ENCODE data around the gene SPPL3. TPM values are rescaled to one million over a fixed set of nuclear protein-coding genes. Genes with fewer than 3 reads are reported as not detected.

SPPL3 gene
- total RNA-seq, 2 experiments from 2014 or later: 29.5 to 48.2 TPM

DNA sequence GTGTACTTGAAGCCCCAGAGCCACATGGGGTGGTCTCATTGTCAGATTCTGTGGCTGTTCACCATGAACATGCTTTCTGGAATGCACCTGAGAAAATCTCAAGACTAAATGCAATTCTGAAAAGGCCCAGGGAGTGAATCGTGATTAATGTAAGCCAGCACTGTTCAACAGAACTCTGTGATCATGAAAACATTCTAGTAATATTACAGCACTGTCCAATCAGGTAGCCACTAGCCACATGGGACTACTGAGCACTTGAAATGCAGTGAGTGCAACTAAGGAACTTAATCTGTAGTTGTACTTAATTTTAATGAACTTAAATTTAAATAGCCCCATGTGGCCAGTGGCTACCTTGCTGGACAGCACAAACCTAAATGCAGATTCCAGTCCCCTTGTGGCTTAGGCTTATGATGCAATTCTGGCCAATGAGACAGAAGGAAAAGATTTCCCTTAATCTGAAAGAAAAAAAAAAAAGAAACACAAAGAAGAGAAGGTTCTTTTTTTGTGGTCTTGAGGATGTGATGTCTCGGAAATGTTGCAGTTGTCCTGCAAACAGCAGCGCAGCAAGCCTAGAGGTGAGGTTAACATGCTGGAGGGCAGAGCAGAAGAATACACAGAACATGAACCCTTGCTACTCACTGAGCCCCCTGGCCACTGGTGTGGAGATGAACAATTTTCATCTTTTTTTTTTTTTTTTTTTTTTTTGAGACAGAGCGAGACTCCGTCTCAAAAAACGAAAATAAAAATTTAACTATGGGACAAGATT is 48.2 kb downstream of the SPPL3 start:
- ATAC-seq (peak; percentile 47), DNase-seq (no peak)
- ChIA-PET POLR2A (interaction anchor here (0.7 kb wide), 1 partner anchor 77 kb away, joined by 5 read pairs; no protein-coding TSS in a partner anchor), CTCF (interaction anchor here (0.9 to 2.0 kb wide), 8 partner anchors 9 to 173 kb away, joined by 3 to 7 read pairs (median 4); no protein-coding TSS in a partner anchor)
- peaks cover 8% of the 10 kb centered on the region for H3K9me3 Mint-ChIP-seq (ENCODE audit: low read depth)
- peaks cover 46% of the 10 kb centered on the region for H3K4me1 Mint-ChIP-seq
- H3K27ac Mint-ChIP-seq: no peak overlapping the region
- no peaks in the 10 kb centered on the region for H3K27me3 Mint-ChIP-seq
- intact Hi-C loops (cut with DNase I, micrococcal nuclease): loop anchor here (5.0 kb wide), 2 partner anchors 36 to 116 kb away; no protein-coding TSS in a partner anchor
- H3K4me3 Mint-ChIP-seq: no peak overlapping the region
- peaks cover 10% of the 10 kb centered on the region for H3K36me3 Mint-ChIP-seq (ENCODE audit: low read depth)

GRCh38 chr12:120854804-120855203 is 49.4 kb downstream of the SPPL3 start:
- Mint-ChIP-seq H3K4me3 (no peak overlapping the region), H3K36me3 (ENCODE audit: low read depth) (peaks cover 10% of the 10 kb centered on the region), H3K9me3 (ENCODE audit: low read depth) (peaks cover 8% of the 10 kb centered on the region), H3K27ac (no peak overlapping the region), H3K4me1 (peaks cover 58% of the 10 kb centered on the region), H3K27me3 (no peaks in the 10 kb centered on the region)
- intact Hi-C loops (cut with DNase I, micrococcal nuclease): loop anchor here (5.0 kb wide), 2 partner anchors 37 to 117 kb away; no protein-coding TSS in a partner anchor
- ChIA-PET CTCF (interaction anchor here (0.7 to 1.2 kb wide), 2 partner anchors 10 to 172 kb away, joined by 3 read pairs; no protein-coding TSS in a partner anchor), POLR2A (no interaction called here)
- ATAC-seq (no peak), DNase-seq (no peak)

DNA sequence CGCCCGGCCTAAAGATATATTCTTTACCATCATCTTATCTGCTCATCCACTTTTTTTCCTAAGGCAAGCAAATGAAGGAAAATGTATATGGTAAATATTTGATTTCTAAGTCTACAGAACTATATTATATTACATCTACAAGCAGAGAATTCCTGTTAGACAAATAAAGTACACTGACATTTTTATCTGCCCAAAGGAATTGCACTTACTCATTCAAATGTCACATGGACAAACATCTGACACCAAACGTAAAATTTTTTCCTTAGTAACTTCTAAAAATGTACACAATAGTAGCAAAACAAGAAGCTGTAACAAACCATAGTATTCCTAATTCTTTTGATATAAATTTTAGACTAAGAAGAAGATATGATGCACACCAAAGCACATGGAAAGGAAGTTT is 51.0 kb downstream of the SPPL3 start:
- H3K4me1 Mint-ChIP-seq: peaks cover 68% of the 10 kb centered on the region
- H3K27me3 Mint-ChIP-seq: no peaks in the 10 kb centered on the region
- H3K9me3 Mint-ChIP-seq (ENCODE audit: low read depth): no peaks in the 10 kb centered on the region
- CTCF ChIA-PET: no interaction called here
- no peak for ATAC-seq
- no peak overlapping the region for H3K27ac Mint-ChIP-seq
- H3K4me3 Mint-ChIP-seq: no peak overlapping the region
- DNase-seq: no peak
- POLR2A ChIA-PET: interaction anchor here (1.0 kb wide), 1 partner anchor 21 kb away, joined by 3 read pairs; no protein-coding TSS in a partner anchor
- intact Hi-C loops (cut with DNase I, micrococcal nuclease): no loop called here
- peaks cover 2% of the 10 kb centered on the region for H3K36me3 Mint-ChIP-seq (ENCODE audit: low read depth)

GRCh38 chr12:120851944-120852343 is 52.2 kb downstream of the SPPL3 start:
- POLR2A ChIA-PET: interaction anchor here (0.5 kb wide), 1 partner anchor 122 kb away, joined by 3 read pairs; no protein-coding TSS in a partner anchor

DNA sequence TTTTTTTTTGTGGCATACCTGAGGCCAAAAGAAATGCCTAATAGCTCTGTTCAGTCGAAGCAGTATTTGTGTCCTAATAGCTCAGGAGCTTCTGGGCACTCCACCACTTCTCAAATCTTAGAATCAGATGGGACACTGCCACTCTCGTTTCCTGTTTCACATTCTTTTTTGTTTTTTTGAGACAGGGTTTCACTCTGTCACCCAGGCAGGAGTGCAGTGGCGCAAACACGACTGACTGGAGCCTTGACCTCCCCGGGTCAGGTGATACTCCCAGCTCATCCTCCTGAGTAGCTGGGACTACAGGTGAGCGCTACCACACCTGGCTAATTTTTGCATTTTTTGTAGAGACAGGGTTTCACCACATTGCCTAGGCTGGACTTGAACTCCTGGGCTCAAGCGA is 52.7 kb downstream of the SPPL3 start:
- CTCF ChIA-PET: interaction anchor here (0.7 to 1.0 kb wide), 3 partner anchors 53 to 89 kb away, joined by 3 to 5 read pairs (median 3); no protein-coding TSS in a partner anchor
- intact Hi-C loops (cut with DNase I, micrococcal nuclease): no loop called here
- POLR2A ChIA-PET: interaction anchor here (0.6 kb wide), 1 partner anchor 26 kb away, joined by 3 read pairs; no protein-coding TSS in a partner anchor
- no peak for ATAC-seq
- DNase-seq: no peak
- H3K4me3 Mint-ChIP-seq: no peak overlapping the region
- H3K9me3 Mint-ChIP-seq (ENCODE audit: low read depth): no peaks in the 10 kb centered on the region
- no peak overlapping the region for H3K27ac Mint-ChIP-seq
- H3K36me3 Mint-ChIP-seq (ENCODE audit: low read depth): no peaks in the 10 kb centered on the region
- H3K27me3 Mint-ChIP-seq: no peaks in the 10 kb centered on the region
- H3K4me1 Mint-ChIP-seq: peaks cover 64% of the 10 kb centered on the region

More at GRCh38 chr12:120851944-120852343, 52.2 kb downstream of the SPPL3 start:
- Mint-ChIP-seq H3K27ac (no peak overlapping the region), H3K27me3 (no peaks in the 10 kb centered on the region), H3K4me3 (no peak overlapping the region), H3K9me3 (ENCODE audit: low read depth) (no peaks in the 10 kb centered on the region), H3K36me3 (ENCODE audit: low read depth) (no peaks in the 10 kb centered on the region), H3K4me1 (peaks cover 68% of the 10 kb centered on the region)
- intact Hi-C loops (cut with DNase I, micrococcal nuclease): no loop called here
- no peak for ATAC-seq
- DNase-seq: no peak
- CTCF ChIA-PET: interaction anchor here (1.0 kb wide), 1 partner anchor 53 kb away, joined by 3 read pairs; no protein-coding TSS in a partner anchor

DNA sequence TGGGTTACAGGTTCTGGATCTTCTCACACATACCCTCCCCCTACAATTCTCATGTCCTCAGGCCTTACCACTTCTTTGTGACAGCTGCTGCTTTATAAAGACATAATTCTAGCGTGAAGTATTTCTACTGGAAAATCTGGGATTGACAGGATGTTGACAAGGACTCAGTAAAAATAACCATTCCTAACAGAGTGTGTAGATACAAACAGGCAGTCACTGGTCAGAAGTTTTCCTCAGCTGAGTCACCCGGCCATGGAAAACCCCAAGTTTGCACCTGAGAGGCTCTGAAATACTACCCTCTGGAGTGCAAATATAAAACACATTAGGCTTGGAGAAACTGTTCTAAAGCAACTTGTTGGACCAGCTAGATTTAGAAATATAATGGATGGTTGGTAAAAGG is 54.4 kb downstream of the SPPL3 start:
- Mint-ChIP-seq H3K4me3 (no peak overlapping the region), H3K9me3 (ENCODE audit: low read depth) (no peaks in the 10 kb centered on the region), H3K4me1 (peaks cover 60% of the 10 kb centered on the region), H3K27me3 (no peaks in the 10 kb centered on the region), H3K27ac (no peak overlapping the region), H3K36me3 (ENCODE audit: low read depth) (no peaks in the 10 kb centered on the region)
- DNase-seq (peak; percentile 25), ATAC-seq (peak; percentile 42)
- ChIA-PET CTCF (interaction anchor here (0.7 to 1.4 kb wide), 3 partner anchors 12 to 245 kb away, joined by 3 to 6 read pairs (median 3); no protein-coding TSS in a partner anchor), POLR2A (no interaction called here)
- intact Hi-C loops (cut with DNase I, micrococcal nuclease): no loop called here

GRCh38 chr12:120847814-120848213 is 56.3 kb downstream of the SPPL3 start:
- DNase-seq (no peak), ATAC-seq (no peak)
- Mint-ChIP-seq H3K4me3 (no peak overlapping the region), H3K4me1 (peaks cover 62% of the 10 kb centered on the region), H3K27ac (peak overlapping the region; percentile 11), H3K27me3 (no peaks in the 10 kb centered on the region), H3K9me3 (ENCODE audit: low read depth) (no peaks in the 10 kb centered on the region), H3K36me3 (ENCODE audit: low read depth) (no peaks in the 10 kb centered on the region)
- intact Hi-C loops (cut with DNase I, micrococcal nuclease): no loop called here
- ChIA-PET POLR2A (no interaction called here), CTCF (interaction anchor here (0.6 to 1.2 kb wide), 5 partner anchors 13 to 138 kb away, joined by 3 to 10 read pairs (median 3); no protein-coding TSS in a partner anchor)

DNA sequence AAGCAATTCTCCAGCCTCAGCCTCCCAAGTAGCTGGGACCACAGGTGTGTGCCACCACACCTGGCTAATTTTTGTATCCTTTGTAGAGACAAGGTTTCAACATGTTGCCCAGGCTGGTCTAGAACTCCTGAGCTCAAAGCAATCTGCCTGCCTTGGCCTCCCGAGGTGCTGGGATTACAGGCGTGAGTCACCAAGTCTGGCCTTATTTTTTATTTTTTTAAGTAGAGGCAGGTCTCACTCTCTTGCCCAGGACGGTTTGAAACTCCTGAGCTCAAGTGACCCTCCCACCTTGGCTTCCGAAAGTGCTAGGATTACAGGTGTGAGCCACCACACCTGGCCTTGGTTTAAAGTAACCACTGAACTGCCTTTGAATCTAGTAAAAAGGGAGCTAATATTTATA is 56.8 kb downstream of the SPPL3 start:
- Mint-ChIP-seq H3K4me1 (peaks cover 62% of the 10 kb centered on the region), H3K27ac (no peak overlapping the region), H3K27me3 (no peaks in the 10 kb centered on the region), H3K9me3 (ENCODE audit: low read depth) (no peaks in the 10 kb centered on the region), H3K4me3 (no peak overlapping the region), H3K36me3 (ENCODE audit: low read depth) (no peaks in the 10 kb centered on the region)
- DNase-seq (no peak), ATAC-seq (no peak)
- CTCF ChIA-PET: interaction anchor here (0.6 to 1.4 kb wide), 5 partner anchors 10 to 265 kb away, joined by 3 to 5 read pairs (median 3); no protein-coding TSS in a partner anchor
- intact Hi-C loops (cut with DNase I, micrococcal nuclease): no loop called here
- POLR2A ChIA-PET: no interaction called here

DNA sequence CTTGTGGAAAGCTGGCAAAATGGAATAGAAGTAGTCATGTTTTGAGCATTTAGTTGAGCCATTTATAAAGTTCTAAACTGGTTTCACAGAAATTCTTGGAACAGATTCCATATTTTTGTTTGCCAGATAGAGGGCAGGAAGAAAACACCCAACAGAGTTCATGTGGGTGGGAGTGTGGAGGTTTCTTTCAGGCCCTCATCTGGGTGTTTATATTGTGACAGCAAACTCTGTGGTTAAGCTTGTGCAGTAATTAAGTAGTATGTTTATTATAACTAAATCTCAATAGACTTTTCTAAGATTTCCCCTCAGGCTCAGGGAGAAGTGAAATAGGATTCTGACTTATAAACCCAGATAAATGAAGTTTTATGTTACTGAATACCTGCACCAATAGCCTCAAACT is 57.4 kb downstream of the SPPL3 start:
- no peak for ATAC-seq
- Mint-ChIP-seq H3K36me3 (ENCODE audit: low read depth) (no peaks in the 10 kb centered on the region), H3K27ac (peak overlapping the region; percentile 44), H3K27me3 (no peaks in the 10 kb centered on the region), H3K4me3 (no peak overlapping the region), H3K9me3 (ENCODE audit: low read depth) (no peaks in the 10 kb centered on the region), H3K4me1 (peaks cover 58% of the 10 kb centered on the region)
- POLR2A ChIA-PET: interaction anchor here (0.6 to 0.7 kb wide), 2 partner anchors 16 to 61 kb away, joined by 3 read pairs; no protein-coding TSS in a partner anchor
- intact Hi-C loops (cut with DNase I, micrococcal nuclease): no loop called here
- CTCF ChIA-PET: interaction anchor here (0.6 to 1.6 kb wide), 6 partner anchors 10 to 264 kb away, joined by 3 to 5 read pairs (median 3); no protein-coding TSS in a partner anchor
- DNase-seq: no peak

DNA sequence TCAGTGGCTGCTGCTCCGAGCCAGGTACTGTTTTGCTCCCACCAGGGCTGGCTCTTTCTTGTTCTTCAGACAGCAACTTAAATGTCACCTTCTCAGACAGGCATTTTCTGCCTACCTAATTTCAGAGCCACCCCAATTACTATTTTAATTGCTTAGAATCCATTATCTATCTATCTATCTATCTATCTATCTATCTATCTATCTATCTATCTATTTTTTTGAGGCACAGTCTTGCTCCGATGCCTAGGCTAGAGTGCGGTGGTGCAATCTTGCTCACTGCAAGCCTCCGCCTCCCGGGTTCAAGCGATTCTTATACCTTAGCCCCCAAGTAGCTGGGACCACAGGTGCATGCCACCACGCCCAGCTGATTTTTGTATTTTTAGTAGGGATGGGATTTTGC is 58.5 kb downstream of the SPPL3 start:
- Mint-ChIP-seq H3K27me3 (no peaks in the 10 kb centered on the region), H3K4me1 (peaks cover 48% of the 10 kb centered on the region), H3K36me3 (ENCODE audit: low read depth) (no peaks in the 10 kb centered on the region), H3K27ac (no peak overlapping the region), H3K9me3 (ENCODE audit: low read depth) (no peaks in the 10 kb centered on the region), H3K4me3 (no peak overlapping the region)
- ChIA-PET POLR2A (no interaction called here), CTCF (interaction anchor here (0.5 to 1.6 kb wide), 4 partner anchors 9 to 15 kb away, joined by 3 to 5 read pairs (median 3); no protein-coding TSS in a partner anchor)
- ATAC-seq: no peak
- DNase-seq: no peak
- intact Hi-C loops (cut with DNase I, micrococcal nuclease): no loop called here

GRCh38 chr12:120844768-120845449 is 59.2 kb downstream of the SPPL3 start:
- ATAC-seq: peak; percentile 64
- Mint-ChIP-seq H3K4me3 (no peak overlapping the region), H3K27me3 (no peaks in the 10 kb centered on the region), H3K27ac (no peak overlapping the region), H3K9me3 (ENCODE audit: low read depth) (no peaks in the 10 kb centered on the region), H3K36me3 (ENCODE audit: low read depth) (peaks cover 3% of the 10 kb centered on the region), H3K4me1 (peaks cover 45% of the 10 kb centered on the region)
- no peak for DNase-seq
- ChIA-PET CTCF (interaction anchor here (0.6 to 1.6 kb wide), 4 partner anchors 10 to 47 kb away, joined by 3 read pairs; no protein-coding TSS in a partner anchor), POLR2A (interaction anchor here (0.6 kb wide), 3 partner anchors 25 to 1379 kb away, joined by 3 to 4 read pairs (median 3); no protein-coding TSS in a partner anchor)
- intact Hi-C loops (cut with DNase I, micrococcal nuclease): no loop called here

All from activated CD4-positive, alpha-beta T cell treated with anti-CD3 and anti-CD28 coated beads for 36 hours (primary cell).